DOHH2 (cell line): ENCODE data around the gene MICAL3.
A peak's percentile ranks its signal among the peaks of the same experiment; 100 is the strongest.

ENCODE experiments used
- H3F3A ChIP-seq: fragments of 200-600 bp; sonication (generic), shearing (Covaris generic); 2 replicates; pipeline ENCODE4 v1.6.0; 2016; ENCODE audit warnings: antibody characterized with exemption, mild to moderate bottlenecking; ENCODE audit not compliant: control insufficient read depth, insufficient read depth
- H3K27ac ChIP-seq: fragments of 200-600 bp; sonication (generic); 2 replicates; pipeline ENCODE4 v1.5.1; 2014; ENCODE audit warnings: low read depth, mild to moderate bottlenecking, low read length, moderate library complexity
- H3K27me3 ChIP-seq: fragments of 200-600 bp; sonication (generic); 2 replicates; pipeline ENCODE4 v1.6.1; 2014; ENCODE audit warnings: mild to moderate bottlenecking, low read length, mixed read lengths; ENCODE audit not compliant: control insufficient read depth
- H3K36me3 ChIP-seq: fragments of 200-600 bp; sonication (generic); 2 replicates; pipeline ENCODE4 v1.6.1; 2014; ENCODE audit warnings: mild to moderate bottlenecking, low read length, moderate library complexity, mixed read lengths; ENCODE audit not compliant: control insufficient read depth
- H3K4me1 ChIP-seq: fragments of 200-600 bp; sonication (generic); 2 replicates; pipeline ENCODE4 v1.6.1; 2014; ENCODE audit warnings: mild to moderate bottlenecking, low read length, mixed read lengths; ENCODE audit not compliant: control insufficient read depth
- H3K4me2 ChIP-seq: fragments of 200-600 bp; sonication (generic); 2 replicates; pipeline ENCODE4 v1.6.0; 2014; ENCODE audit warnings: mild to moderate bottlenecking, low read length, moderate library complexity
- H3K4me3 ChIP-seq: fragments of 200-600 bp; sonication (generic); 2 replicates; pipeline ENCODE4 v1.5.1; 2014; ENCODE audit warnings: mild to moderate bottlenecking, low read length, mixed read lengths
- H3K79me2 ChIP-seq: fragments of 200-600 bp; sonication (generic); 2 replicates; pipeline ENCODE4 v1.6.1; 2014; ENCODE audit warnings: mild to moderate bottlenecking, low read length, mixed read lengths; ENCODE audit not compliant: control insufficient read depth
- H3K9me2 ChIP-seq: fragments of 200-600 bp; sonication (generic); replicated peaks from 2 replicates; pipeline ENCODE4 v1.6.1; 2014; ENCODE audit warnings: mild to moderate bottlenecking, low read length, mixed read lengths; ENCODE audit not compliant: control insufficient read depth
- H3K9me3 ChIP-seq: fragments of 200-600 bp; sonication (generic); 2 replicates; pipeline ENCODE4 v1.6.1; 2014; ENCODE audit warnings: antibody characterized with exemption, low read length, mixed read lengths; ENCODE audit not compliant: control insufficient read depth, insufficient read depth
- H4K20me1 ChIP-seq: fragments of 200-600 bp; sonication (generic); 2 replicates; pipeline ENCODE4 v1.6.0; 2014; ENCODE audit warnings: low read depth, mild to moderate bottlenecking, antibody characterized with exemption, low read length, moderate library complexity; ENCODE audit not compliant: control insufficient read depth, insufficient read depth
- CTCF ChIP-seq: fragments of 200-600 bp; sonication (generic); IDR thresholded peaks from one replicate; pipeline ENCODE4 v1.5.1; 2014; ENCODE audit warnings: antibody characterized with exemption, mild to moderate bottlenecking, low read depth, low read length; ENCODE audit not compliant: poor library complexity, severe bottlenecking
- EZH2phosphoT487 ChIP-seq: fragments of 200-600 bp; sonication (generic); IDR thresholded peaks from 2 replicates; pipeline ENCODE4 v1.6.1; 2017; ENCODE audit warnings: borderline replicate concordance, mild to moderate bottlenecking, antibody characterized with exemption, low read length, moderate library complexity, mixed read lengths

The MICAL3 gene

DNA sequence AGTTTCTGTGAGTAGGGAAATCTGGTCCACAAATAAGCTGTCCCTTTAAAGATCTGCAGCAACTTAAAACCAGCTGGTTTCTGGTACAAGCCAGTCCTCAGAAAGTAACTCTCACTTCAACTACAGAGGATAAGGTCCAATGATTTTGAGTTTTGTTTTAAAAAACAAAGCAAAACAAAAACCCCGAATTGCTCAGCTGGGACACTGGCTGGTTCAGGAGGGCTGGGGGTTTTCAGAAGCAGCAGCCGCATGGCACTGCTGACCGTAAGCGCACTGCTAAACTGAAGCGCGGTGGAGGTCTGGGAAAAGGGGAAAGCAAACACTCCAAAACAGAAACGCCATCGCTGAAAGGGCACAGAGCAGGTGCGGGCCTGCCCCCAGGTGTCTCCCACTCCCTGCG, 59.7 kb downstream of the MICAL3 start:
- H4K20me1 ChIP-seq: peaks cover 55% of the 10 kb centered on the region

DNA sequence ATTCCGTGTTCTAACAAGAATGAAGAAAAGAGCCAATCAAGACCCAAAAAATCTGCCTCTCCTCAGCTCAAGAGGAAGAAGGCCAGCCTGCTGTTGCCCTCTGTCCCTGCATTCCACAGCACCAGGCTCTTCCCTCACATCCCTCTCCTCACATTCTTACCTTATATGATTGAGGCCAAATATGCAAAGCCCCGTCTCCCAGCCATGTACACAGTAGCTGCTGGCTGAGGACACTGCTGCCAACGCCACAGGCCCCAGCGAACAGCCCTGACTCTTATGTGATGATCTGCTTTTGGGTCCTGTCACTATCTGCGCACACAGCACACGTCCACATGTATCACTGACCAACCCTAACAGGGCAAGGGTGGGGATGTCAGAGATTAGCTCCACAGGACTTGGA, 60.2 kb downstream of the MICAL3 start:
- H3K27me3 ChIP-seq: no peaks in the 10 kb centered on the region
- H3F3A ChIP-seq: 0 out of 2 replicates have a peak, but pooled peaks cover 2% of the 10 kb centered on the region
- peaks cover 55% of the 10 kb centered on the region for H4K20me1 ChIP-seq
- H3K4me3 ChIP-seq: no peak overlapping the region
- no peaks in the 10 kb centered on the region for H3K9me3 ChIP-seq
- peak overlapping the region; percentile 52 for H3K4me2 ChIP-seq
- peaks cover 42% of the 10 kb centered on the region for H3K4me1 ChIP-seq
- TF ChIP-seq CTCF: no peak
- no peak for TF ChIP-seq EZH2phosphoT487
- H3K27ac ChIP-seq: peak overlapping the region; percentile 31; the same call in 1 of the 2 replicates
- H3K9me2 ChIP-seq: no peaks in the 10 kb centered on the region
- H3K79me2 ChIP-seq: peaks cover 92% of the 10 kb centered on the region
- peaks cover 8% of the 10 kb centered on the region; the same call in 1 of the 2 replicates for H3K36me3 ChIP-seq

More for the DNA sequence above, 59.7 kb downstream of the MICAL3 start:
- Histone ChIP-seq H3K9me2 (no peaks in the 10 kb centered on the region), H3F3A (0 out of 2 replicates have a peak, but pooled peaks cover 2% of the 10 kb centered on the region), H3K79me2 (peaks cover 94% of the 10 kb centered on the region), H3K4me1 (peaks cover 42% of the 10 kb centered on the region), H3K27me3 (no peaks in the 10 kb centered on the region), H3K9me3 (no peaks in the 10 kb centered on the region), H3K4me3 (peak overlapping the region; percentile 30), H3K36me3 (peaks cover 13% of the 10 kb centered on the region; the same call in 1 of the 2 replicates), H3K27ac (peak overlapping the region; percentile 31), H3K4me2 (peak overlapping the region; percentile 52)
- TF ChIP-seq CTCF (no peak), EZH2phosphoT487 (no peak)

GRCh38 chr22:17963015-17963414, 61.3 kb downstream of the MICAL3 start:
- Histone ChIP-seq H3K4me3 (no peak overlapping the region), H3K9me3 (no peaks in the 10 kb centered on the region), H3K79me2 (peaks cover 91% of the 10 kb centered on the region), H3K27ac (no peak overlapping the region), H3F3A (0 out of 2 replicates have a peak, but pooled peaks cover 2% of the 10 kb centered on the region), H3K27me3 (no peaks in the 10 kb centered on the region), H3K4me1 (peaks cover 42% of the 10 kb centered on the region), H3K4me2 (no peak overlapping the region), H4K20me1 (peaks cover 50% of the 10 kb centered on the region), H3K9me2 (no peaks in the 10 kb centered on the region), H3K36me3 (peaks cover 8% of the 10 kb centered on the region; the same call in 1 of the 2 replicates)
- TF ChIP-seq EZH2phosphoT487 (no peak), CTCF (no peak)
